ENCODE data around the gene COBLL1. TPM values are rescaled to one million over a fixed set of nuclear protein-coding genes. Genes with fewer than 3 reads are reported as not detected.

COBLL1 gene
- total RNA-seq, 2 donors from 2014 or later, result 20.7 to 23.9 TPM

DNA sequence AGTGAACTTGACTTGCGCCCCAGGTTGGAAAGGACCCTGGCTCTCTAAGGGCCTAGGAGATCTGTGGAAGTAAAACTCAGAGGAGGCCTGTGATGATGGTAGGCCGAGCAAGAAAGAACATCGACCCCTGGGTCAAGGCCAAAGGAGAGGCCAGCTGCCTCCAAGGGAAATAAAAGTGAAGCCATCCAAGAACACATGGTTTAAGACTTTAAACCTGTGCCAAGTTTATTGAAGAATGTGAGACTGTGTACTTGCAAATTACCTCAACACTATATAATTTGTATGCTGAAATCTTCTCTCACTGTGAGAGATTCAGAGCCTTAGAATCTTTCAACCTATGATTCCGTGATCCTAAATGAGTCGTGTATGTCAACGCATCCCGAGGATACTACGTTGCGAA lies 40.7 kb upstream of the COBLL1 start:
- TF ChIP-seq, protein P1, sequence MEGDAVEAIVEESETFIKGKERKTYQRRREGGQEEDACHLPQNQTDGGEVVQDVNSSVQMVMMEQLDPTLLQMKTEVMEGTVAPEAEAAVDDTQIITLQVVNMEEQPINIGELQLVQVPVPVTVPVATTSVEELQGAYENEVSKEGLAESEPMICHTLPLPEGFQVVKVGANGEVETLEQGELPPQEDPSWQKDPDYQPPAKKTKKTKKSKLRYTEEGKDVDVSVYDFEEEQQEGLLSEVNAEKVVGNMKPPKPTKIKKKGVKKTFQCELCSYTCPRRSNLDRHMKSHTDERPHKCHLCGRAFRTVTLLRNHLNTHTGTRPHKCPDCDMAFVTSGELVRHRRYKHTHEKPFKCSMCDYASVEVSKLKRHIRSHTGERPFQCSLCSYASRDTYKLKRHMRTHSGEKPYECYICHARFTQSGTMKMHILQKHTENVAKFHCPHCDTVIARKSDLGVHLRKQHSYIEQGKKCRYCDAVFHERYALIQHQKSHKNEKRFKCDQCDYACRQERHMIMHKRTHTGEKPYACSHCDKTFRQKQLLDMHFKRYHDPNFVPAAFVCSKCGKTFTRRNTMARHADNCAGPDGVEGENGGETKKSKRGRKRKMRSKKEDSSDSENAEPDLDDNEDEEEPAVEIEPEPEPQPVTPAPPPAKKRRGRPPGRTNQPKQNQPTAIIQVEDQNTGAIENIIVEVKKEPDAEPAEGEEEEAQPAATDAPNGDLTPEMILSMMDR (IDR thresholded peaks at IDR 0.05), result no peak
- Histone ChIP-seq H3K9me3 (no peaks in the 10 kb centered on the region), H3K27ac (no peak overlapping the region), H3K4me3 (no peak overlapping the region), H3K36me3 (no peaks in the 10 kb centered on the region), H3K9ac (ENCODE audit: low read depth in 2 of 2, low read length in 2 of 2) (no peak overlapping the region), H3K27me3 (no peaks in the 10 kb centered on the region), H3K4me1 (no peaks in the 10 kb centered on the region)
- DNase-seq, result no peak
- intact Hi-C loops (cut with DNase I), result no loop called here

DNA sequence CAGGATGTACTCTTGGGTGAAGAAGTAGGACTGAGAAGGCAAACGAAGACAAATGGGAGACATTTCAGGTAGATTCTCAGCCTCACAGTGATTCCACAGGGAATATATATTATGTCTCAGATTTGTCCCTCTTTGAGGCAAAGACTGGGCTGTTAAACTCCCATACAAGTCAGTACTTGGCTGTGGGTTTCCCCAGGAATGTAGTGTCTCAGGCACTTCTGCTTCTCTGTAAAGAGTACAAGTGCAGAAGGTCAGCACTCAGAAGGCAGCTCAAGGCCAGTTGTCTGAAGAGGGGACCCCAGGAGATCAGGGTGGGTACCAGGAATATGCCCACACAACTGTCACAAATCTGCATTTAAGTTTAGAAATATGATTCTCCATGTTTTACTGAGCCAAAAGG lies 39.9 kb upstream of the COBLL1 start:
- TF ChIP-seq, protein P1 (IDR thresholded peaks at IDR 0.05), result no peak
- no peaks in the 10 kb centered on the region for H3K9me3 ChIP-seq
- H3K4me1 ChIP-seq, result no peaks in the 10 kb centered on the region
- intact Hi-C loops (cut with DNase I), result no loop called here
- no peak overlapping the region for H3K9ac ChIP-seq (ENCODE audit: low read depth in 2 of 2, low read length in 2 of 2)
- H3K27ac ChIP-seq, result no peak overlapping the region
- no peaks in the 10 kb centered on the region for H3K27me3 ChIP-seq
- no peaks in the 10 kb centered on the region for H3K36me3 ChIP-seq
- no peak overlapping the region for H3K4me3 ChIP-seq
- no peak for DNase-seq

DNA sequence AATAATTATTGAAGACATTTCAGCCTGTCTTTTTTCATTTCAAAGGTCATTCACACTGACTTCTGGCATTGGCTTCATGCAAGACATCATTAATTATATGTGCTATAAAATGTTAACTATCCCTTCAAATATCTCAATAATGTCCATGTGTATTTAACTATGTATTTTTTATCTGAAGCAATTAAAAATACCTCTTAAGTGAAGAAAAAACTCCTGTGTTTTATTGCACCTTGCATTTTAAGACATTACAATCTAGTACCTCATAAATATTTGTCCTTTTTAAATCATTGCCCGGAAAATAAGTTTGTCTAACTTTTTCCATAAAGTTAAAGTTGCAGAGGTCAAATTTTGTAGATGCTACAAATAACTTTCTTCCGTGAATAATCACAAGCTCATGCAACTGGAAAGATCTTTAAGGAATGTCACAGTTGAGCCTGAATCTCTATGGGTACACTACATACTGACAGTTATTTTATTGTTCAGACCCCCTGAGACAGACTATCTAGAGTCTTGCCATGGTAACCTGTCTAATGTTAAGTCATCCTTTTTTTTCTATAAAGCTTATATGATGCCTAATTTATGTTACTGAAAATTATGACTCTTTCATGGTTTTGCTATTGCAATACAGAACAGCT lies 38.4 kb upstream of the COBLL1 start:
- Histone ChIP-seq H3K4me1 (no peaks in the 10 kb centered on the region), H3K4me3 (no peak overlapping the region), H3K27me3 (no peaks in the 10 kb centered on the region), H3K9me3 (no peaks in the 10 kb centered on the region), H3K9ac (ENCODE audit: low read depth in 2 of 2, low read length in 2 of 2) (no peak overlapping the region), H3K36me3 (no peaks in the 10 kb centered on the region), H3K27ac (no peak overlapping the region)
- TF ChIP-seq, protein P1 (IDR thresholded peaks at IDR 0.05), result no peak
- intact Hi-C loops (cut with DNase I), result no loop called here
- no peak for DNase-seq

DNA sequence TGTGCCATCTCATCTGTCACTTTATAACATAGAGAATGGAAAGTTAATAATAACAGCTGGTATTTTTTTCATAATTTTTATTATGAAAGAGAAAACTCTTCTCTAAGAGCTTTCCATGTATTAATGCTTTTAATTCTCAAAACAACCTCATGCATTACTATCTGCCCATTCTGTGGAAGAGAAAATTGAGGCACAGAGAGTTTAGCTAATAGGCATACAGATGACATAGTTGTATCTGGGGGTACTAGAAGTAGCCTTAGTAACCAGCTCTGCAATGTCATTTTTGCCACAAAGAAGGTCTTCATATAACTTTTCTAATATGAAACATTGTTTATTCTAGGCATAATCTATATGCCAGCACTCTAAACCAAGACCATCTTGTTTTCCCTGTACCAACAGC lies 36.3 kb upstream of the COBLL1 start:
- no peaks in the 10 kb centered on the region for H3K36me3 ChIP-seq
- no peak overlapping the region for H3K9ac ChIP-seq (ENCODE audit: low read depth in 2 of 2, low read length in 2 of 2)
- DNase-seq, result no peak
- no peaks in the 10 kb centered on the region for H3K27me3 ChIP-seq
- no peak overlapping the region for H3K27ac ChIP-seq
- TF ChIP-seq, protein P1 (IDR thresholded peaks at IDR 0.05), result no peak
- no peaks in the 10 kb centered on the region for H3K4me1 ChIP-seq
- H3K9me3 ChIP-seq, result no peaks in the 10 kb centered on the region
- intact Hi-C loops (cut with DNase I), result no loop called here
- no peak overlapping the region for H3K4me3 ChIP-seq

DNA sequence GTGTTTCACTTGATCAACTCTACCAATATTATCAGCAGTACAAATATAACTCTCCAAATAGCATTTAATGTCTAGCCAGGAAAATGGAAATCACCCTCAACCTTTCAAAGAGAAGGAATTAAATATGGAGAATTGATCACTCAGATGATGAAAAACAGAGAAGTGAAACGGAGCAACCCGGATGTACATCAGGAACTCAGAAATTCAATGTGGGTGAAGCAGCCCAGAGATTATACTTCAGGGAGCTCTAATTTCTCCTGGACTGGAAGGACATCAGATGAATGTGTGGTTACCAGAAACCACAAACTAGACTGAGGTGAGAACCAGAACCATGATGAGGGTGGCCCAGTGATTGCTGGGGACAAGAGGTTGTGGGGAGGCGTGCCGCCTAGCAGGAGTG lies 35.5 kb upstream of the COBLL1 start:
- H3K4me1 ChIP-seq, result no peaks in the 10 kb centered on the region
- no peak overlapping the region for H3K9ac ChIP-seq (ENCODE audit: low read depth in 2 of 2, low read length in 2 of 2)
- no peak overlapping the region for H3K4me3 ChIP-seq
- intact Hi-C loops (cut with DNase I), result no loop called here
- TF ChIP-seq, protein P1 (IDR thresholded peaks at IDR 0.05), result no peak
- no peaks in the 10 kb centered on the region for H3K36me3 ChIP-seq
- no peaks in the 10 kb centered on the region for H3K27me3 ChIP-seq
- H3K27ac ChIP-seq, result no peak overlapping the region
- DNase-seq, result no peak
- no peaks in the 10 kb centered on the region for H3K9me3 ChIP-seq

Measured in colonic mucosa (tissue), 4 donors.